GM12878 (cell line): ENCODE data around the gene ZNF619. TPM values are rescaled to one million over a fixed set of nuclear protein-coding genes. Genes with fewer than 3 reads are reported as not detected.

Experiments used
- ATAC-seq: fragments of 200-7000 bp; cut with Tn5 transposase; 3 replicates; pipeline ENCODE4 v1.9.1; 2020; ENCODE audit warnings: mild to moderate bottlenecking, moderate library complexity
- BruUV-seq: library from RNA; stranded (reverse); fragments of 400-500 nt; replicated peaks from 2 replicates; lab custom pipeline; 2021; lab: Mats Ljungman, UMichigan
- CTCF ChIA-PET: fragments of 300-600 bp; sonication (Branson Sonifier 250); formaldehyde crosslinking; extraction: SDS; loops from one replicate; lab custom pipeline; 2021; ENCODE audit warnings: inconsistent platforms; lab: Yijun Ruan, JAX
- POLR2A ChIA-PET: fragments of 350-600 bp; formaldehyde crosslinking; extraction: SDS; loops from one replicate; lab custom pipeline; 2021; ENCODE audit warnings: inconsistent platforms; lab: Charles Lee
- RAD21 ChIA-PET: fragments of 300-600 bp; sonication (Branson Sonifier 250); formaldehyde crosslinking; loops from one replicate; lab custom pipeline; 2023; ENCODE audit warnings: antibody characterized with exemption; ENCODE audit not compliant: unreplicated experiment; lab: Charles Lee
- SMC1A ChIA-PET: fragments of 300-600 bp; sonication (Branson Sonifier 250); formaldehyde crosslinking; loops from one replicate; lab custom pipeline; 2023; ENCODE audit not compliant: unreplicated experiment, uncharacterized antibody; lab: Charles Lee
- DNase-seq: peaks from one replicate; pipeline ENCODE4 v3.0.0-alpha.2; 2011; ENCODE audit warnings: low read depth, low spot score
- FAIRE-seq: peaks from 3 replicates; lab custom pipeline; 2011; peaks lifted over from hg19 to GRCh38; lab: Jason Lieb, UNC
- H2AFZ ChIP-seq: 2 replicates; pipeline ENCODE4 v1.6.0; 2011; ENCODE audit warnings: low read depth, low read length, control low read depth; ENCODE audit not compliant: control insufficient read depth
- H3K27ac ChIP-seq: 2 replicates; pipeline ENCODE4 v1.5.1; 2011; ENCODE audit warnings: control low read depth; ENCODE audit not compliant: control insufficient read depth, insufficient read depth
- H3K27me3 ChIP-seq, 2 experiments: replicated peaks in 1 of 2; 2 replicates each; pipeline versions ENCODE4 v1.6.0 to v1.6.1; 2011; ENCODE audit warnings: low read length in 1 of 2; ENCODE audit not compliant: control insufficient read depth in 2 of 2, insufficient read depth in 2 of 2
- H3K36me3 ChIP-seq, 2 experiments: 2 replicates each; pipeline ENCODE4 v1.5.1; 2011; ENCODE audit warnings: low read length in 1 of 2; ENCODE audit not compliant: control insufficient read depth in 2 of 2, insufficient read depth in 2 of 2
- H3K4me1 ChIP-seq: 2 replicates; pipeline ENCODE4 v1.6.1; 2011; ENCODE audit warnings: mild to moderate bottlenecking, low read length, moderate library complexity, mixed read lengths; ENCODE audit not compliant: control insufficient read depth, insufficient read depth
- H3K4me2 ChIP-seq: 2 replicates; pipeline ENCODE4 v1.6.0; 2011; ENCODE audit warnings: control low read depth; ENCODE audit not compliant: control insufficient read depth, insufficient read depth
- H3K4me3 ChIP-seq: fragments of 200-600 bp; sonication (generic); 2 replicates; pipeline ENCODE4 v1.5.1; 2016
- H3K79me2 ChIP-seq: 2 replicates; pipeline ENCODE4 v1.6.0; 2011; ENCODE audit warnings: low read length; ENCODE audit not compliant: control insufficient read depth, insufficient read depth
- H3K9ac ChIP-seq: 2 replicates; pipeline ENCODE4 v1.8.0; 2011; ENCODE audit warnings: low read length, control low read depth, mixed read lengths; ENCODE audit not compliant: control insufficient read depth, insufficient read depth
- H3K9me3 ChIP-seq: replicated peaks from 3 replicates; pipeline ENCODE4 v1.5.1; 2011; ENCODE audit warnings: mild to moderate bottlenecking, low read length; ENCODE audit not compliant: control insufficient read depth, insufficient read depth
- H4K20me1 ChIP-seq: 2 replicates; pipeline ENCODE4 v1.6.0; 2011; ENCODE audit not compliant: control insufficient read depth, insufficient read depth
- BHLHE40 ChIP-seq, 2 experiments: fragments of 450-650 bp in 1 of 2; IDR thresholded peaks; 2 replicates each; pipeline ENCODE4 v1.6.1; 2011 to 2017; ENCODE audit warnings: low read depth in 2 of 2, borderline replicate concordance in 1 of 2, improper control_type of control experiment in 1 of 2, low read length in 1 of 2, mild to moderate bottlenecking in 1 of 2
- CHD2 ChIP-seq: IDR thresholded peaks from 2 replicates; pipeline ENCODE4 v1.6.1; 2011; ENCODE audit warnings: low read depth, low read length, improper control_type of control experiment, borderline replicate concordance
- FOXK2 ChIP-seq: fragments of 450-650 bp; IDR thresholded peaks from 2 replicates; pipeline ENCODE4 v1.6.1; 2017; ENCODE audit warnings: mild to moderate bottlenecking, moderate library complexity
- HCFC1 ChIP-seq: fragments of 150-350 bp; IDR thresholded peaks from 2 replicates; pipeline ENCODE4 v1.6.1; 2014; ENCODE audit warnings: low read length
- JUND ChIP-seq: IDR thresholded peaks from 2 replicates; pipeline ENCODE4 v1.6.1; 2012; ENCODE audit warnings: low read depth, mild to moderate bottlenecking, low read length, improper control_type of control experiment, moderate library complexity
- NBN ChIP-seq: fragments of 450-650 bp; IDR thresholded peaks from 2 replicates; pipeline ENCODE4 v1.6.1; 2016
- NFYB ChIP-seq: IDR thresholded peaks from 2 replicates; pipeline ENCODE4 v1.6.1; 2011; ENCODE audit warnings: low read depth, mild to moderate bottlenecking, low read length, improper control_type of control experiment, moderate library complexity; ENCODE audit not compliant: insufficient read depth
- WGBS: methylation state at CpG from one replicate; pipeline ENCODE4 v1.1.6; 2016; ENCODE audit warnings: low lambda C conversion rate; ENCODE audit not compliant: insufficient replicate concordance, insufficient coverage; ENCODE audit errors: missing lambda C conversion rate; 5-methylcytosine and 5-hydroxymethylcytosine counted together
- in situ Hi-C: fragments of 300-500 bp; cut with MboI; formaldehyde crosslinking; loops from 9 replicates; pipeline ENCODE4 v1.14.3; 2018; ENCODE audit warnings: mixed read lengths
- intact Hi-C: fragments of 100-400 bp; cut with micrococcal nuclease; formaldehyde crosslinking; loops from one replicate; pipeline ENCODE4 v1.14.2; 2022; ENCODE audit not compliant: unreplicated experiment
- polyA plus RNA-seq, 11 experiments: library from polyadenylated mRNA; depleted of rRNA in 4 of 11; unstranded in 6 of 11; stranded (reverse) in 5 of 11; fragments of >200 nt; fragmentation: Nextera tagmentation in 4 of 11; fragmentation: Illumina TruSeq in 1 of 11; extraction: Ambion mirVana in 4 of 11; extraction: Trizol in 1 of 11; gene quantifications; 1 replicate in 1 of 11; 2 replicates in 10 of 11; pipeline versions ENCODE4 v1.2.1 to v1.2.3, GENCODE V29; 2011 to 2016; ENCODE audit warnings: inconsistent platforms in 2 of 11, missing spikeins in 2 of 11, low read depth in 1 of 11
- total RNA-seq, 4 experiments: library from RNA; depleted of rRNA in 3 of 4; stranded (reverse); fragments of >200 nt in 3 of 4; fragmentation: Illumina TruSeq in 1 of 4; extraction: Trizol in 1 of 4; gene quantifications; 2 replicates each; pipeline versions ENCODE4 v1.2.1 to v1.2.3, GENCODE V29; 2013 to 2021
- TF ChIP-seq, protein P1 (sequence below): fragments of 450-650 bp; IDR thresholded peaks from 2 replicates; pipeline ENCODE4 v1.6.1; 2017; ENCODE audit warnings: mild to moderate bottlenecking, moderate library complexity
- TF ChIP-seq, protein P2 (sequence below): fragments of 450-650 bp; IDR thresholded peaks from 2 replicates; pipeline ENCODE4 v1.6.1; 2017; ENCODE audit warnings: mild to moderate bottlenecking
- TF ChIP-seq, protein P3 (sequence below): fragments of 450-650 bp; IDR thresholded peaks from 2 replicates; pipeline ENCODE4 v1.6.1; 2017; ENCODE audit warnings: mild to moderate bottlenecking, moderate library complexity

The ZNF619 gene
- total and polyA plus RNA-seq, 10 of the 15 experiments (the other 5 are each of a cell fraction or from before 2014, with no cell fraction given) = 0.42 to 7.5 (median 3.7) TPM

DNA sequence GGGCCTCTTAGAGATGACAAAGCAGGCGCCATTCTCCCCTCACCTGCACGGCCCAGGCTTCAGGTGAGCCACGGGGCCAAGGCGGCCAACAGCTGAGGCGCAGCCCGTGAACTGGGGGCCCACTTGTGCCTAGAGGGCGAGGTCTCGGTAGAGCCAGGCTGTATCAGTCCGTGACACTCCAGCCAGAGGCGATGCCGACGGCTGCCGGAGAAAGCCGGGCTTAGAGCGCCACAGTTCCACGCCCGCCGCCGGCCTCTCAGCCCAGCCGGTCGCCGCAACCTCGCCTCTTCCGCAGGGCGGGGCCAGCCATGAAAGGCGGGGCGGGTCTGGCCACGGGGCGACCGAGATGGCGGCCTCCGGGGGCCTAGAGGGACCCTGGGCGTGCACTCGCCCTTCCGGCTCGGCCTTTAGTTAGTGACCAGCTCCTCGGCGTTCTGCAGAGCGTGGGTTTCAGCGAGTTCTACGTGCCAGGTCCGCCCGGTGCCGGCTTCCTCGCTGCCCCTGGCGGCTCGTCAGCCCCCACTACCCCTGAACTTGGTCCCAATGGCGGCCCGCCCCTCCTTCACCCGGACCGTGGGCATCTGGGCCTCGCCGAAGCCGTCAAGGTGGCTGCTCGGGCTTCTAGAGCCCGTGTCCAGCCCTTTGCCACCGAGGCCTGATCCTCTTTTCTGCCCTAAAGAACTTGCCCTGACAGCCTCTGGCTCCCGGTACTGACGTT lies 47.8 kb downstream of the ZNF619 start, which contains the start of gene ZNF621 (continued):
- TF ChIP-seq JUND = no peak
- TF ChIP-seq FOXK2 = no peak
- TF ChIP-seq BHLHE40 (IDR thresholded peaks at IDR 0.05; ENCODE audit: borderline replicate concordance in 1 of 2, low read depth in 2 of 2, low read length in 1 of 2) = peak; percentile 36 to 62
- TF ChIP-seq HCFC1 = peak; percentile 59
- TF ChIP-seq NFYB = no peak

DNA sequence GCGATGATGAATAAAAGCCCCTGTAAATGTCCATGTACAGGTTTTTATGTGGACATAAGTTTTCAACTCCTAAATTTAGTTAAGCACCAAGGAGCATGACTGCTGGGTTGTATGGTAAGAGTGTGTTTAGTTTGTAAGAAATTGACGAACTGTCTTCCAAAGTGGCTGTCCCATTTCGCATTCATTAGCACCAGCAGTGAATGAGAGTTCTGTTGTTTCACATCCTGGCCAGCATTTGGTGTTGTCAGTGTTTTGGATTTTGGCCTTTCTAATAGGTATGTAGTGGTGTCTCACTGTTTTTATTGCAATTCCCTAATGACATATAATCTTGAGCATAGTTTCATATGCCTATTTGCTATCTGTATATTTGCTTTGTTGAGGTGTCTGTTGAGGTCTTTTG lies 51.5 kb downstream of the ZNF619 start:
- H3K36me3 ChIP-seq = peaks cover 6 to 15% of the 10 kb centered on the region in 2 experiments
- no peaks in the 10 kb centered on the region for H3K4me1 ChIP-seq
- H3K27ac ChIP-seq = no peak overlapping the region
- no peak overlapping the region for H2AFZ ChIP-seq
- SMC1A ChIA-PET = no interaction called here
- 93% methylated on average over 3 of the region's 3 CpGs for WGBS
- H3K27me3 ChIP-seq = no peaks in the 10 kb centered on the region
- intact Hi-C loops = loop anchor here (5.0 kb wide), 1 partner anchor 76 kb away; no protein-coding TSS in a partner anchor
- in situ Hi-C loops = no loop called here
- no peak for FAIRE-seq
- ATAC-seq = no peak
- POLR2A ChIA-PET = no interaction called here
- peaks cover 2% of the 10 kb centered on the region; the same call in 1 of the 3 replicates for H3K9me3 ChIP-seq
- CTCF ChIA-PET = no interaction called here
- RAD21 ChIA-PET = no interaction called here
- no peak overlapping the region for H3K9ac ChIP-seq
- peaks cover 8% of the 10 kb centered on the region for H3K79me2 ChIP-seq
- BruUV-seq = no TSS peak
- DNase-seq = no peak
- H4K20me1 ChIP-seq = no peaks in the 10 kb centered on the region
- H3K4me2 ChIP-seq = no peak overlapping the region
- H3K4me3 ChIP-seq = no peak overlapping the region
- TF ChIP-seq, protein P1, sequence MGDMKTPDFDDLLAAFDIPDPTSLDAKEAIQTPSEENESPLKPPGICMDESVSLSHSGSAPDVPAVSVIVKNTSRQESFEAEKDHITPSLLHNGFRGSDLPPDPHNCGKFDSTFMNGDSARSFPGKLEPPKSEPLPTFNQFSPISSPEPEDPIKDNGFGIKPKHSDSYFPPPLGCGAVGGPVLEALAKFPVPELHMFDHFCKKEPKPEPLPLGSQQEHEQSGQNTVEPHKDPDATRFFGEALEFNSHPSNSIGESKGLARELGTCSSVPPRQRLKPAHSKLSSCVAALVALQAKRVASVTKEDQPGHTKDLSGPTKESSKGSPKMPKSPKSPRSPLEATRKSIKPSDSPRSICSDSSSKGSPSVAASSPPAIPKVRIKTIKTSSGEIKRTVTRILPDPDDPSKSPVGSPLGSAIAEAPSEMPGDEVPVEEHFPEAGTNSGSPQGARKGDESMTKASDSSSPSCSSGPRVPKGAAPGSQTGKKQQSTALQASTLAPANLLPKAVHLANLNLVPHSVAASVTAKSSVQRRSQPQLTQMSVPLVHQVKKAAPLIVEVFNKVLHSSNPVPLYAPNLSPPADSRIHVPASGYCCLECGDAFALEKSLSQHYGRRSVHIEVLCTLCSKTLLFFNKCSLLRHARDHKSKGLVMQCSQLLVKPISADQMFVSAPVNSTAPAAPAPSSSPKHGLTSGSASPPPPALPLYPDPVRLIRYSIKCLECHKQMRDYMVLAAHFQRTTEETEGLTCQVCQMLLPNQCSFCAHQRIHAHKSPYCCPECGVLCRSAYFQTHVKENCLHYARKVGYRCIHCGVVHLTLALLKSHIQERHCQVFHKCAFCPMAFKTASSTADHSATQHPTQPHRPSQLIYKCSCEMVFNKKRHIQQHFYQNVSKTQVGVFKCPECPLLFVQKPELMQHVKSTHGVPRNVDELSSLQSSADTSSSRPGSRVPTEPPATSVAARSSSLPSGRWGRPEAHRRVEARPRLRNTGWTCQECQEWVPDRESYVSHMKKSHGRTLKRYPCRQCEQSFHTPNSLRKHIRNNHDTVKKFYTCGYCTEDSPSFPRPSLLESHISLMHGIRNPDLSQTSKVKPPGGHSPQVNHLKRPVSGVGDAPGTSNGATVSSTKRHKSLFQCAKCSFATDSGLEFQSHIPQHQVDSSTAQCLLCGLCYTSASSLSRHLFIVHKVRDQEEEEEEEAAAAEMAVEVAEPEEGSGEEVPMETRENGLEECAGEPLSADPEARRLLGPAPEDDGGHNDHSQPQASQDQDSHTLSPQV = no peak
- TF ChIP-seq, protein P2, sequence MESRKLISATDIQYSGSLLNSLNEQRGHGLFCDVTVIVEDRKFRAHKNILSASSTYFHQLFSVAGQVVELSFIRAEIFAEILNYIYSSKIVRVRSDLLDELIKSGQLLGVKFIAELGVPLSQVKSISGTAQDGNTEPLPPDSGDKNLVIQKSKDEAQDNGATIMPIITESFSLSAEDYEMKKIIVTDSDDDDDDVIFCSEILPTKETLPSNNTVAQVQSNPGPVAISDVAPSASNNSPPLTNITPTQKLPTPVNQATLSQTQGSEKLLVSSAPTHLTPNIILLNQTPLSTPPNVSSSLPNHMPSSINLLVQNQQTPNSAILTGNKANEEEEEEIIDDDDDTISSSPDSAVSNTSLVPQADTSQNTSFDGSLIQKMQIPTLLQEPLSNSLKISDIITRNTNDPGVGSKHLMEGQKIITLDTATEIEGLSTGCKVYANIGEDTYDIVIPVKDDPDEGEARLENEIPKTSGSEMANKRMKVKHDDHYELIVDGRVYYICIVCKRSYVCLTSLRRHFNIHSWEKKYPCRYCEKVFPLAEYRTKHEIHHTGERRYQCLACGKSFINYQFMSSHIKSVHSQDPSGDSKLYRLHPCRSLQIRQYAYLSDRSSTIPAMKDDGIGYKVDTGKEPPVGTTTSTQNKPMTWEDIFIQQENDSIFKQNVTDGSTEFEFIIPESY = no peak
- TF ChIP-seq HCFC1 (no peak), CHD2 (no peak), NBN (no peak)
- TF ChIP-seq, protein P3, sequence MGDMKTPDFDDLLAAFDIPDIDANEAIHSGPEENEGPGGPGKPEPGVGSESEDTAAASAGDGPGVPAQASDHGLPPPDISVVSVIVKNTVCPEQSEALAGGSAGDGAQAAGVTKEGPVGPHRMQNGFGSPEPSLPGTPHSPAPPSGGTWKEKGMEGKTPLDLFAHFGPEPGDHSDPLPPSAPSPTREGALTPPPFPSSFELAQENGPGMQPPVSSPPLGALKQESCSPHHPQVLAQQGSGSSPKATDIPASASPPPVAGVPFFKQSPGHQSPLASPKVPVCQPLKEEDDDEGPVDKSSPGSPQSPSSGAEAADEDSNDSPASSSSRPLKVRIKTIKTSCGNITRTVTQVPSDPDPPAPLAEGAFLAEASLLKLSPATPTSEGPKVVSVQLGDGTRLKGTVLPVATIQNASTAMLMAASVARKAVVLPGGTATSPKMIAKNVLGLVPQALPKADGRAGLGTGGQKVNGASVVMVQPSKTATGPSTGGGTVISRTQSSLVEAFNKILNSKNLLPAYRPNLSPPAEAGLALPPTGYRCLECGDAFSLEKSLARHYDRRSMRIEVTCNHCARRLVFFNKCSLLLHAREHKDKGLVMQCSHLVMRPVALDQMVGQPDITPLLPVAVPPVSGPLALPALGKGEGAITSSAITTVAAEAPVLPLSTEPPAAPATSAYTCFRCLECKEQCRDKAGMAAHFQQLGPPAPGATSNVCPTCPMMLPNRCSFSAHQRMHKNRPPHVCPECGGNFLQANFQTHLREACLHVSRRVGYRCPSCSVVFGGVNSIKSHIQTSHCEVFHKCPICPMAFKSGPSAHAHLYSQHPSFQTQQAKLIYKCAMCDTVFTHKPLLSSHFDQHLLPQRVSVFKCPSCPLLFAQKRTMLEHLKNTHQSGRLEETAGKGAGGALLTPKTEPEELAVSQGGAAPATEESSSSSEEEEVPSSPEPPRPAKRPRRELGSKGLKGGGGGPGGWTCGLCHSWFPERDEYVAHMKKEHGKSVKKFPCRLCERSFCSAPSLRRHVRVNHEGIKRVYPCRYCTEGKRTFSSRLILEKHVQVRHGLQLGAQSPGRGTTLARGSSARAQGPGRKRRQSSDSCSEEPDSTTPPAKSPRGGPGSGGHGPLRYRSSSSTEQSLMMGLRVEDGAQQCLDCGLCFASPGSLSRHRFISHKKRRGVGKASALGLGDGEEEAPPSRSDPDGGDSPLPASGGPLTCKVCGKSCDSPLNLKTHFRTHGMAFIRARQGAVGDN = no peak
